ENCODE results near the gene ADAM12.

The ADAM12 gene

GRCh38 chr10:126090443-126090842, 297.8 kb downstream of the ADAM12 start:
- DNase-seq = no peak

GRCh38 chr10:126087796-126088505, 300.3 kb downstream of the ADAM12 start:
- no peak for DNase-seq

GRCh38 chr10:126087153-126087680, 301.1 kb downstream of the ADAM12 start:
- no peak for DNase-seq

- DNase-seq = no peak
Observed at GRCh38 chr10:126085806-126086205, 302.5 kb downstream of the ADAM12 start.

- no peak for DNase-seq
Observed at GRCh38 chr10:126084369-126084768, 303.9 kb downstream of the ADAM12 start.

- no peak for DNase-seq
Observed at GRCh38 chr10:126083009-126083408, 305.3 kb downstream of the ADAM12 start.

- peak in 1 of 56 donors; percentile 7 for DNase-seq
Observed at GRCh38 chr10:126081841-126082466, 306.3 kb downstream of the ADAM12 start.

- DNase-seq = peak in 1 of 56 donors; percentile 7
Observed at GRCh38 chr10:126080879-126081411, 307.3 kb downstream of the ADAM12 start.

- no peak for DNase-seq
Observed at GRCh38 chr10:126080291-126080825, 307.9 kb downstream of the ADAM12 start.

- no peak for DNase-seq
Observed at GRCh38 chr10:126075009-126075408, 313.3 kb downstream of the ADAM12 start.

GRCh38 chr10:126074291-126074690, 314.0 kb downstream of the ADAM12 start:
- DNase-seq = no peak

GRCh38 chr10:126073606-126074005, 314.7 kb downstream of the ADAM12 start:
- DNase-seq = no peak

GRCh38 chr10:126072622-126073021, 315.7 kb downstream of the ADAM12 start:
- no peak for DNase-seq

GRCh38 chr10:126070476-126071215, 317.6 kb downstream of the ADAM12 start:
- peak in 10 of 56 donors; percentile 4 to 55 (median 29) for DNase-seq

GRCh38 chr10:126068322-126068721, 320.0 kb downstream of the ADAM12 start:
- no peak for DNase-seq

GRCh38 chr10:126066456-126066855, 321.8 kb downstream of the ADAM12 start:
- no peak for DNase-seq

- DNase-seq = no peak
Observed at GRCh38 chr10:126065751-126066377, 322.4 kb downstream of the ADAM12 start.

GRCh38 chr10:126064512-126064911, 323.8 kb downstream of the ADAM12 start:
- DNase-seq = no peak

- DNase-seq = no peak
Observed at GRCh38 chr10:126063353-126063791, 324.9 kb downstream of the ADAM12 start.

- DNase-seq = peak in 52 of 56 donors; percentile 12 to 91 (median 73)
Observed at GRCh38 chr10:126062131-126063032, 325.9 kb downstream of the ADAM12 start.

Measured in nucleus accumbens (tissue), 56 donors.